Parathyroid adenoma (tissue), 2 donors: ENCODE measurements around the gene GPR17.

Experiments used
- H2AFZ ChIP-seq: fragments of 300-600 bp; sonication (generic); one replicate; pipeline ENCODE4 v1.7.0; 2017; ENCODE audit warnings: antibody characterized with exemption, mild to moderate bottlenecking
- H3K27ac ChIP-seq: fragments of 300-600 bp; sonication (generic); one replicate; pipeline ENCODE4 v1.7.0; 2017
- H3K27me3 ChIP-seq: fragments of 300-600 bp; sonication (generic); one replicate; pipeline ENCODE4 v1.7.0; 2017; ENCODE audit warnings: low read length; ENCODE audit not compliant: control insufficient read depth, insufficient read depth
- H3K36me3 ChIP-seq: fragments of 300-600 bp; sonication (generic); one replicate; pipeline ENCODE4 v1.7.0; 2017; ENCODE audit warnings: low read length; ENCODE audit not compliant: control insufficient read depth, insufficient read depth
- H3K4me1 ChIP-seq: fragments of 300-600 bp; sonication (generic); one replicate; pipeline ENCODE4 v1.7.0; 2017; ENCODE audit warnings: control low read depth
- H3K4me2 ChIP-seq: fragments of 300-600 bp; sonication (generic); one replicate; pipeline ENCODE4 v1.7.0; 2017; ENCODE audit warnings: low read length
- H3K4me3 ChIP-seq: fragments of 300-600 bp; sonication (generic); one replicate; pipeline ENCODE4 v1.7.0; 2017; ENCODE audit warnings: low read depth, low read length
- H3K79me2 ChIP-seq: fragments of 300-600 bp; sonication (generic); one replicate; pipeline ENCODE4 v1.7.0; 2017; ENCODE audit warnings: control low read depth
- H3K9ac ChIP-seq: fragments of 300-600 bp; sonication (generic); one replicate; pipeline ENCODE4 v1.7.0; 2017; ENCODE audit warnings: mild to moderate bottlenecking
- H3K9me3 ChIP-seq: fragments of 300-600 bp; sonication (generic); one replicate; pipeline ENCODE4 v1.7.0; 2017; ENCODE audit warnings: low read length; ENCODE audit not compliant: control insufficient read depth
- TF ChIP-seq, protein P1 (sequence below): fragments of 300-600 bp; sonication (generic); IDR thresholded peaks from one replicate; pipeline ENCODE4 v1.7.0; 2017; ENCODE audit warnings: antibody characterized with exemption, mild to moderate bottlenecking
- donor health status: primary hyperparathyroidism.

GPR17 gene

DNA sequence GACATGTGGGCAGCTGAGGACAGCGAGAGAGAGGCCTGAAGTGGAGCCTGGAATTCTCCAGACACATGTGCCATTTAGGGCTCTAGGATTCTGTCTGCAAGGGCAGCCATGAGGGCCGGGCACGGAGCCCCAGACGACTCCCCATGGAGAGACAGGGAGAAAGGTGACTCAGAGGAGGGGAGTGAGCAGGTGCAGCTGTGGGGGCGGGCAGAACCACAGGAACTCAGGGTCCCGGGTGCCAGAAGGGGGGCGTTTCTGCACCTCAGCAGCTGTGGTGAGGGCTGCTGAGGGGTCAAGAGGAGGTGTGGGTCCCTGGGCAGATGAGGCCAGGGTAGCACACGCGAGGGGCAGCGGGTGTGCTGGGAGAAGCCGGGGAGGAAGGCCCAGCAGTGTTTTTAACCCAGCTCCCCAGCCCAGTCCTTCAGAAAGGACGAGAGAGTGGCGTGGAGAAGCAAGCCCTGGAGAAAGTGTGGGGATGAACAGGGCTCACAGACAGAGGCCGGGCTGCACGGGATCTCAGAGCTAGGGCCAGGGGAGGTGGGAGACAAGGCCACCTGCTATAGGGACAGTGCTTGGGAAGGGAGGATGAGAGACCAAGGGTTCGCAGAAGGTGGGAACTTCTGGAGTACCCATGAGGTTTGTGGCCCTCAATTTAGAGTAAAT is 7.6 kb downstream of the GPR17 start:
- H3K4me2 ChIP-seq, result no peak overlapping the region
- no peaks in the 10 kb centered on the region for H3K27me3 ChIP-seq
- no peak overlapping the region for H3K4me3 ChIP-seq
- TF ChIP-seq, protein P1, sequence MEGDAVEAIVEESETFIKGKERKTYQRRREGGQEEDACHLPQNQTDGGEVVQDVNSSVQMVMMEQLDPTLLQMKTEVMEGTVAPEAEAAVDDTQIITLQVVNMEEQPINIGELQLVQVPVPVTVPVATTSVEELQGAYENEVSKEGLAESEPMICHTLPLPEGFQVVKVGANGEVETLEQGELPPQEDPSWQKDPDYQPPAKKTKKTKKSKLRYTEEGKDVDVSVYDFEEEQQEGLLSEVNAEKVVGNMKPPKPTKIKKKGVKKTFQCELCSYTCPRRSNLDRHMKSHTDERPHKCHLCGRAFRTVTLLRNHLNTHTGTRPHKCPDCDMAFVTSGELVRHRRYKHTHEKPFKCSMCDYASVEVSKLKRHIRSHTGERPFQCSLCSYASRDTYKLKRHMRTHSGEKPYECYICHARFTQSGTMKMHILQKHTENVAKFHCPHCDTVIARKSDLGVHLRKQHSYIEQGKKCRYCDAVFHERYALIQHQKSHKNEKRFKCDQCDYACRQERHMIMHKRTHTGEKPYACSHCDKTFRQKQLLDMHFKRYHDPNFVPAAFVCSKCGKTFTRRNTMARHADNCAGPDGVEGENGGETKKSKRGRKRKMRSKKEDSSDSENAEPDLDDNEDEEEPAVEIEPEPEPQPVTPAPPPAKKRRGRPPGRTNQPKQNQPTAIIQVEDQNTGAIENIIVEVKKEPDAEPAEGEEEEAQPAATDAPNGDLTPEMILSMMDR, result no peak
- no peak overlapping the region for H2AFZ ChIP-seq
- no peaks in the 10 kb centered on the region for H3K36me3 ChIP-seq
- no peaks in the 10 kb centered on the region for H3K4me1 ChIP-seq
- no peak overlapping the region for H3K9ac ChIP-seq
- no peaks in the 10 kb centered on the region for H3K79me2 ChIP-seq
- no peaks in the 10 kb centered on the region for H3K9me3 ChIP-seq
- H3K27ac ChIP-seq, result no peak overlapping the region

DNA sequence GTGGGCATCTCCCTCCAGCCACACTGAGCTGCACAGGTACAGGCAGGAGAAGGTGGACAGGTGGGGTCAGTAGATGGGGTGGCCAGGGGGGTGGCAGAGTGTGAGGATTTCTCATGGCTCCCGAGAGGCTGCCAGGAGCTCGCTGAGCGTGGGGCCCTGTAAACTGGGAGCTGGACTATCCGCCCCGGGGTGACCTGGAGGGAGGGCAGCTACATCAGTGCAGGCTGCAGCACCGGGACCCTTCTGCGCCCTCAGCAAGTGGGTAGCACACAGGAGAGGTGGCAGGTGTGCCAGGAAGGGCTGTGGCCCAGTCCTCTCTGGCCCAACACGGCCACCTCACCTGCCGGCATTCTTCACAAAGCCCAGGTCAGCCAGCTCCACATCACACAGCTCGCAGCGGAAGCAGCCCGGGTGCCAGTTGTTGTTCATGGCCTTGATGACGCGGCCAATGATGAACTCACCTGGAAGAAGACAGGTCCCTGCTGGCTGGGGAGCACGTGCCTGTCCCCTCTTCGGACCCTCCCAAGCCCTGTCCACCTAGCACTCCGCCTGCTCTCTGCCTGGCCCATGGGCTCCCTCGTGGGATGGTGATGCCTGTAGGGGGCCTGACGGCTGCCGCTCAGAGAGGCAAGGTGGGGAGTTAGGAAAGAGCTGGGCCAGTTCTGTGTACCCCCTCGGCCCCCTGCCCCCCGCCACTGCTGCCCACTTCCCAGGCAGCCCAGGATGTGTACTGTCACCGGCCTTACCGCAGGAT is 8.3 kb downstream of the GPR17 start:
- H3K36me3 ChIP-seq, result no peaks in the 10 kb centered on the region

DNA sequence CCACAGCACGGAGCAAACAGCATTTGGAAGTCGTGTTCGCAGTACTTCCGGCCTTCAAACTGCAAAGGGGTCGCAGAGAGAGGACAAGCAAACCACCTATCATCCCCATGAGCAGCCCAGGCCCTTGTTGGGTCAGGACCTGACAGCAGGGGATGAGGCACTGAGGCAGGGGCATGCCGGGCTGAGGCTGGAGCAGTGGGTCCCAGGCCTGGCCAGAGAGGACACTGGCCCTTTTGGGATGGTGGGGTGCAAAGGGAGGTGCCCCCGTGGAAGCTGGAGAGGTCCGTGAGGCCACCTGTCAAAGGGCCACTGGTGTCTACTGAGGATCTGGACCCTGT is 8.9 kb downstream of the GPR17 start:
- Histone ChIP-seq H3K36me3 (no peaks in the 10 kb centered on the region), H3K4me2 (no peak overlapping the region), H3K4me1 (no peaks in the 10 kb centered on the region), H3K4me3 (no peak overlapping the region), H3K79me2 (no peaks in the 10 kb centered on the region), H3K9ac (no peak overlapping the region), H3K27ac (no peak overlapping the region), H3K27me3 (no peaks in the 10 kb centered on the region), H3K9me3 (no peaks in the 10 kb centered on the region), H2AFZ (no peak overlapping the region)
- TF ChIP-seq, protein P1, result no peak

More for the DNA sequence above, 8.3 kb downstream of the GPR17 start:
- Histone ChIP-seq H3K4me1 (no peaks in the 10 kb centered on the region), H3K27ac (no peak overlapping the region), H3K27me3 (no peaks in the 10 kb centered on the region), H3K9me3 (no peaks in the 10 kb centered on the region), H3K4me2 (no peak overlapping the region), H3K79me2 (no peaks in the 10 kb centered on the region), H3K9ac (no peak overlapping the region), H2AFZ (no peak overlapping the region), H3K4me3 (no peak overlapping the region)
- TF ChIP-seq, protein P1, result no peak

DNA sequence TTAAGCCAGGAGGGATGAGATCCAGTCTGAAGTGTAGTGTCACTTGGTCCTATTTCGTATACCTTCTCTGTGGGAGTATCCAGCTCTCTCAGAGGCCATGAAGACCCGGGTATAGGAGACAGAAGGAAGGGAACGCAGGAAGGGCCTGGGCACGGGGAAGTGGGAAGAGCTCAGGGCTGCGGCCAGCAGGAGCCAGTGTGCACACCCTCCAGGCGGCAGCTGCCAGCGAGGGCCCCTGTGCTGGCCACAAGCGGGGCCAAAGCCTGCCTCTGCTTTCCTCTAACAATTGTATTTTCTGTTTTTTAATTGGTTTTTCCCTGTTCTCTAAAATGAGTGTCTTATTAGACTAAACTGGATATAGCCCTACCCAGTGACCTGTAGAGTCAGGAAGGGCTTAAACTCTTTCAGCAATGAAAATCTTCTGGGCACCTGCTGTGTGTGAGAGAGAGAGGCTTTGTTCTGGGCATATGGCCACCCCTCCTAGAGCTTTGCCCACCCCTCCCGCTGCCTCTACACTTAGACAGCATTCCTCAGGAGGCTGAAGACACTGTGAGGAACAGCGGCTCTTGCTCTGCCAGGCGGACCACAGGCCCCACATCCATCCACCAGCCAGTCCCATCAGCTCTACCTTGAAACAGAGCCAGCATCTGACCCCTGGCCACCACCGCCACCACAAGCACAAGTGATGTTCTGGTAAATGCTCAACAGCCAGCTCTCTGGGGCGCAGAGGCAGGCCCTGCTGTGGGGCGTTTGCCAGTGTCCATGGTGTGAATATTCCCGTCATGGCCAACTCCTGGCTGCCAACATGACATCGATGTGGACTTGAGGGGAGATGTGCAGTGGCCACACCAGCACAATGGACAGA is 9.5 kb downstream of the GPR17 start:
- no peak overlapping the region for H3K4me2 ChIP-seq
- no peak overlapping the region for H2AFZ ChIP-seq
- no peaks in the 10 kb centered on the region for H3K36me3 ChIP-seq
- H3K4me1 ChIP-seq, result no peaks in the 10 kb centered on the region
- no peaks in the 10 kb centered on the region for H3K79me2 ChIP-seq
- H3K27me3 ChIP-seq, result no peaks in the 10 kb centered on the region
- H3K4me3 ChIP-seq, result no peak overlapping the region
- H3K9me3 ChIP-seq, result no peaks in the 10 kb centered on the region
- no peak overlapping the region for H3K9ac ChIP-seq
- TF ChIP-seq, protein P1, result no peak
- no peak overlapping the region for H3K27ac ChIP-seq
